ENCODE results near the gene RETREG3.

The RETREG3 gene

DNA sequence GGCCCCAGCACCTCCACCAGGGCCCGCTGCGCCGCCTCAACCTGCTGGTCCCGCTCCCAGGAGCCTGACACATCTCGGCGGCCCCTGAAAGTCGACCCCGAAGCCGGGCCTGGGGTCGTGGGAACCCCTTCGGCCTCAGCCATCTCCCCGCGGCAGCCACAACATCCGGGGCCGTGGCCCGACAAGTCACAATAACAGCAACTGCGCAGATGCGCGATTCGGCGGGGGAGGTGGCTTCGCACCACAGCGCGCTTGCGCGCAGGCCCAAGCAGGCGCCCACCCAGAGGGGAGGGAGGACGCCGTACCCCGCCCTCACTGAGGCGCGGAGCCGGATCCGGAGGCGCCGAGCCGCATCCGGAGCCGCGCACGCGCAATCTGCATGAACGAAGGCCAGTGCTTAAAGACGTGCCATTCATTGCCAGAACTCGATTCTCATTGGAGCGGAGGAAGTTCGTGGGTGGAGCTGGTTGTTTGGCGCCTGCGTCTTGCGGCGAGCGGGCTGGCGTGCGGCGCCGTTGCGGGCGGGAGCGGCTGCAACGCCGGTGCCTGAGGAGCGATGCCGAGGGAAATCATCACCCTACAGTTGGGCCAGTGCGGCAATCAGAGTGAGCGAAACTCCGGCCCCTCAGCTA lies at the start of gene RETREG3, which contains the start of gene TUBG1:
Gene RETREG3, minus strand, starts transcription at position 193 of the 632 bp plus-strand sequence. Its CDS starts 50 bp downstream, at position 143.
Gene TUBG1, plus strand, starts transcription at position 502 of the 632 bp plus-strand sequence. Its CDS starts 55 bp downstream, at position 557.
- Histone ChIP-seq H3K9me3 (ENCODE audit: control insufficient read depth in 1 of 2, low read length in 2 of 2) (no peaks in the 10 kb centered on the region), H3K27ac (ENCODE audit: low read depth, low read length) (peak within 1 kb of the TSS; percentile 82), H3K27me3 (ENCODE audit: control insufficient read depth in 1 of 2, insufficient read depth in 2 of 2, low read length in 2 of 2) (no peaks in the 10 kb centered on the region), H3K36me3 (ENCODE audit: control insufficient read depth in 1 of 2, insufficient read depth in 2 of 2, low read length in 2 of 2) (peaks cover 9 to 25% of the 10 kb centered on the region in 2 donors), H3K4me3 (ENCODE audit: low read depth in 1 of 2, low read length in 2 of 2) (peak within 1 kb of the TSS; percentile 98), H3K4me1 (ENCODE audit: control insufficient read depth in 1 of 2, insufficient read depth in 2 of 2, low read length in 2 of 2) (peaks cover 22% of the 10 kb centered on the region in 2 donors), H3K9ac (ENCODE audit: low read depth in 1 of 2, low read length in 2 of 2) (peak within 1 kb of the TSS; percentile 93 to 96)

GRCh38 chr17:42657824-42658588 lies 48.8 kb upstream of the RETREG3 start:
- no peak overlapping the region for H3K27ac ChIP-seq (ENCODE audit: low read depth, low read length)
- no peaks in the 10 kb centered on the region for H3K36me3 ChIP-seq (ENCODE audit: control insufficient read depth in 1 of 2, insufficient read depth in 2 of 2, low read length in 2 of 2)
- H3K4me3 ChIP-seq (ENCODE audit: low read depth in 1 of 2, low read length in 2 of 2): no peak overlapping the region
- no peak overlapping the region for H3K9ac ChIP-seq (ENCODE audit: low read depth in 1 of 2, low read length in 2 of 2)
- peaks cover 0 to 5% of the 10 kb centered on the region in 2 donors for H3K27me3 ChIP-seq (ENCODE audit: control insufficient read depth in 1 of 2, insufficient read depth in 2 of 2, low read length in 2 of 2)
- no peaks in the 10 kb centered on the region for H3K9me3 ChIP-seq (ENCODE audit: control insufficient read depth in 1 of 2, low read length in 2 of 2)
- H3K4me1 ChIP-seq (ENCODE audit: control insufficient read depth in 1 of 2, insufficient read depth in 2 of 2, low read length in 2 of 2): peaks cover 10 to 29% of the 10 kb centered on the region in 2 donors

- no peaks in the 10 kb centered on the region for H3K9me3 ChIP-seq (ENCODE audit: control insufficient read depth in 1 of 2, low read length in 2 of 2)
- H3K27me3 ChIP-seq (ENCODE audit: control insufficient read depth in 1 of 2, insufficient read depth in 2 of 2, low read length in 2 of 2): peaks cover 0 to 5% of the 10 kb centered on the region in 2 donors
- no peak overlapping the region for H3K27ac ChIP-seq (ENCODE audit: low read depth, low read length)
- H3K36me3 ChIP-seq (ENCODE audit: control insufficient read depth in 1 of 2, insufficient read depth in 2 of 2, low read length in 2 of 2): no peaks in the 10 kb centered on the region
- H3K4me3 ChIP-seq (ENCODE audit: low read depth in 1 of 2, low read length in 2 of 2): no peak overlapping the region
- peaks cover 5 to 24% of the 10 kb centered on the region in 2 donors for H3K4me1 ChIP-seq (ENCODE audit: control insufficient read depth in 1 of 2, insufficient read depth in 2 of 2, low read length in 2 of 2)
- H3K9ac ChIP-seq (ENCODE audit: low read depth in 1 of 2, low read length in 2 of 2): no peak overlapping the region
Measured at GRCh38 chr17:42655528-42655927, 46.4 kb upstream of the RETREG3 start.

DNA sequence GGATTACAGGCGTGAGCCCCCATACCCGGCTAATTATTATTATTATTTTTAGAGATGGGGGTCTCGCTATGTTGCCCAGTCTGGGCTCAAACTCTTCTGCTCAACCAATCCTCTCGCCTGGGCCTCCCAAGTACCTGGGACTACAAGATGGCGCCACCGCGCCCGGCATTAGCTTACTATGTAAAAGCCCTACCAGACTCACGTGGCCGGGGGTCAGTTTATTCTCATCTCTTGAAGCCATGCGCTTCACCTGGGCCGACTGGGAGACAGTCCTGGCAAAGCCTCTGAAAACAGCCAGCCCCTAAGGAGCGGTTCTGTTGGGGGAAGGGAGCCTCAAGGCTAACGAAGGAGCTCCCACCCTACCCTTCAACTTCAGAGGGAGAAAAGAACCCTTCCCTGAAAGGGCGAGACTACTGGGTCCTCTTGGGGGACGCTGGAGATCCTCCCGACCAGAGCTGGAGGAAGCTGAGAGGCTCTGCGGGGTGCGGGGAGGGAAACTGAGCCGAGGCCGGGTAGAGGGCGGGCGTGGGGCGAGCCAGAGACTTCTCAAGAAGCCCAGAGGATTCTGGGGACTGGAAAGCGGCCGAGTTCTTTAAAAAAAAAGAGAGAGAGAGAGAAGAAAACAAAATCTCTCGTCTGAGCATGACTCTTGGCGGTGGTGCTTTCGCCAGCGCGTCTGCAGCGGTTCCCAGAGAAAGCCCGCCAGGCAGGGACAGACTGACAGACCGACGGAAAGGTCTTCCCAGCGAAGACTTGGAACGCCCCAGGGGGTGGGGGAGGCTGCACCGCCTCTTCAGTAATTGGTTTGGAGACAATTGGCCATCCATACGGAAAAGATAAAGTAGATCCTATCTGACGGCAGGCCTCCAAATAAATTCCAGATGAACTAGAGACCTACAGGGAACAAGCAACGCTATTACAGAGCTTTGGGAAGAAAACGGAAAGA lies 44.3 kb upstream of the RETREG3 start:
- H3K36me3 ChIP-seq (ENCODE audit: control insufficient read depth in 1 of 2, insufficient read depth in 2 of 2, low read length in 2 of 2): no peaks in the 10 kb centered on the region
- peak overlapping the region in 1 of 2 donors; percentile 33 for H3K9ac ChIP-seq (ENCODE audit: low read depth in 1 of 2, low read length in 2 of 2)
- peak overlapping the region; percentile 50 for H3K27ac ChIP-seq (ENCODE audit: low read depth, low read length)
- no peaks in the 10 kb centered on the region for H3K9me3 ChIP-seq (ENCODE audit: control insufficient read depth in 1 of 2, low read length in 2 of 2)
- H3K27me3 ChIP-seq (ENCODE audit: control insufficient read depth in 1 of 2, insufficient read depth in 2 of 2, low read length in 2 of 2): peaks cover 0 to 5% of the 10 kb centered on the region in 2 donors
- H3K4me1 ChIP-seq (ENCODE audit: control insufficient read depth in 1 of 2, insufficient read depth in 2 of 2, low read length in 2 of 2): peaks cover 0 to 9% of the 10 kb centered on the region in 2 donors
- peak overlapping the region; percentile 40 to 56 for H3K4me3 ChIP-seq (ENCODE audit: low read depth in 1 of 2, low read length in 2 of 2)

DNA sequence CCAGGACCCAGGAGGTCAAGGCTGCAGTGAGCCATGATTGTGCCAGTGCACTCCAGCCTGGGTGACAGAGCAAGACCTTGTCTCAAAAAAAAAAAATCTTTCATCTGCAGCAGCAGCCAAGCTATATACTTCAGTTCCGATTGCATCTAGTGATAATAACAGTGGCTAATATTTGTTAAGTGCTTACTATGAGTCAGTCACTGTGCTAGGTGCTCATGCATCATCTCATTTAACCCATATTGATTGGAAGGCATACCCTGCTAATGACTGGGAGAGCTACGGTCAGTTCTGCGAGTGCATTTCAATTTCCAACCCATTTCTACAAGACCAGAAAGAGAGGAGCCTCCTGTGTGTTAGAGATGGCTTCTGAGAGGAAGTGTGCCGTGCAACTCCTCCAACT lies 42.2 kb upstream of the RETREG3 start:
- H3K4me3 ChIP-seq (ENCODE audit: low read depth in 1 of 2, low read length in 2 of 2): no peak overlapping the region
- no peak overlapping the region for H3K9ac ChIP-seq (ENCODE audit: low read depth in 1 of 2, low read length in 2 of 2)
- H3K9me3 ChIP-seq (ENCODE audit: control insufficient read depth in 1 of 2, low read length in 2 of 2): no peaks in the 10 kb centered on the region
- peaks cover 0 to 9% of the 10 kb centered on the region in 2 donors for H3K4me1 ChIP-seq (ENCODE audit: control insufficient read depth in 1 of 2, insufficient read depth in 2 of 2, low read length in 2 of 2)
- H3K27ac ChIP-seq (ENCODE audit: low read depth, low read length): no peak overlapping the region
- no peaks in the 10 kb centered on the region for H3K36me3 ChIP-seq (ENCODE audit: control insufficient read depth in 1 of 2, insufficient read depth in 2 of 2, low read length in 2 of 2)
- H3K27me3 ChIP-seq (ENCODE audit: control insufficient read depth in 1 of 2, insufficient read depth in 2 of 2, low read length in 2 of 2): peaks cover 0 to 5% of the 10 kb centered on the region in 2 donors

GRCh38 chr17:42647778-42648177 lies 38.6 kb upstream of the RETREG3 start:
- no peak overlapping the region for H3K9ac ChIP-seq (ENCODE audit: low read depth in 1 of 2, low read length in 2 of 2)
- no peak overlapping the region for H3K4me3 ChIP-seq (ENCODE audit: low read depth in 1 of 2, low read length in 2 of 2)
- no peaks in the 10 kb centered on the region for H3K36me3 ChIP-seq (ENCODE audit: control insufficient read depth in 1 of 2, insufficient read depth in 2 of 2, low read length in 2 of 2)
- H3K27ac ChIP-seq (ENCODE audit: low read depth, low read length): no peak overlapping the region
- H3K4me1 ChIP-seq (ENCODE audit: control insufficient read depth in 1 of 2, insufficient read depth in 2 of 2, low read length in 2 of 2): no peaks in the 10 kb centered on the region
- no peaks in the 10 kb centered on the region for H3K9me3 ChIP-seq (ENCODE audit: control insufficient read depth in 1 of 2, low read length in 2 of 2)
- H3K27me3 ChIP-seq (ENCODE audit: control insufficient read depth in 1 of 2, insufficient read depth in 2 of 2, low read length in 2 of 2): no peaks in the 10 kb centered on the region

GRCh38 chr17:42642336-42642735 lies 33.2 kb upstream of the RETREG3 start:
- Histone ChIP-seq H3K9me3 (ENCODE audit: control insufficient read depth in 1 of 2, low read length in 2 of 2) (no peaks in the 10 kb centered on the region), H3K36me3 (ENCODE audit: control insufficient read depth in 1 of 2, insufficient read depth in 2 of 2, low read length in 2 of 2) (no peaks in the 10 kb centered on the region), H3K9ac (ENCODE audit: low read depth in 1 of 2, low read length in 2 of 2) (no peak overlapping the region), H3K4me1 (ENCODE audit: control insufficient read depth in 1 of 2, insufficient read depth in 2 of 2, low read length in 2 of 2) (no peaks in the 10 kb centered on the region), H3K27ac (ENCODE audit: low read depth, low read length) (no peak overlapping the region), H3K27me3 (ENCODE audit: control insufficient read depth in 1 of 2, insufficient read depth in 2 of 2, low read length in 2 of 2) (no peaks in the 10 kb centered on the region), H3K4me3 (ENCODE audit: low read depth in 1 of 2, low read length in 2 of 2) (no peak overlapping the region)

DNA sequence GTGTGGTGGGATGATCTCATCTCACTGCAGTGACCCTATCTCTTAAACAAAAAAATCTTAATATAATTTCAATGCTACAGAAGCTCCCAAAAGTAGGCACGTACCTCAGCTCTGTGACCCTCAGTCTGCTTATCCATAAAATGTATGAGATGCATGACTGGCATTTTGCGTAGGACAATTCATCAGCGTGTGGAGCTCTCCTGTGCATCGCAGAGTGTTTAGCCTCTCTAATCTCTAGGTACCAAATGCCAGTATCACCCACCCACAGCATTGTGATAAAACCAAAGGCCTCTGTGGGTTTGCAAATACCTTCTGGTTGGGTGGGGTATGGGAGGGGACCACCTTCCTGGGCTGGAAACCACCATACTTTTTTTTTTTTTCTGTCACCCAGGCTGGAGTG lies 30.9 kb upstream of the RETREG3 start:
- Histone ChIP-seq H3K27ac (ENCODE audit: low read depth, low read length) (no peak overlapping the region), H3K36me3 (ENCODE audit: control insufficient read depth in 1 of 2, insufficient read depth in 2 of 2, low read length in 2 of 2) (no peaks in the 10 kb centered on the region), H3K9ac (ENCODE audit: low read depth in 1 of 2, low read length in 2 of 2) (no peak overlapping the region)

GRCh38 chr17:42639525-42640113 lies 30.4 kb upstream of the RETREG3 start:
- H3K27ac ChIP-seq (ENCODE audit: low read depth, low read length): no peak overlapping the region
- H3K4me3 ChIP-seq (ENCODE audit: low read depth in 1 of 2, low read length in 2 of 2): no peak overlapping the region
- no peaks in the 10 kb centered on the region for H3K36me3 ChIP-seq (ENCODE audit: control insufficient read depth in 1 of 2, insufficient read depth in 2 of 2, low read length in 2 of 2)
- no peak overlapping the region for H3K9ac ChIP-seq (ENCODE audit: low read depth in 1 of 2, low read length in 2 of 2)
- H3K27me3 ChIP-seq (ENCODE audit: control insufficient read depth in 1 of 2, insufficient read depth in 2 of 2, low read length in 2 of 2): no peaks in the 10 kb centered on the region
- H3K9me3 ChIP-seq (ENCODE audit: control insufficient read depth in 1 of 2, low read length in 2 of 2): no peaks in the 10 kb centered on the region
- no peaks in the 10 kb centered on the region for H3K4me1 ChIP-seq (ENCODE audit: control insufficient read depth in 1 of 2, insufficient read depth in 2 of 2, low read length in 2 of 2)

More for the DNA sequence above, 30.9 kb upstream of the RETREG3 start:
- Histone ChIP-seq H3K4me3 (ENCODE audit: low read depth in 1 of 2, low read length in 2 of 2) (no peak overlapping the region), H3K9me3 (ENCODE audit: control insufficient read depth in 1 of 2, low read length in 2 of 2) (no peaks in the 10 kb centered on the region), H3K4me1 (ENCODE audit: control insufficient read depth in 1 of 2, insufficient read depth in 2 of 2, low read length in 2 of 2) (no peaks in the 10 kb centered on the region), H3K27me3 (ENCODE audit: control insufficient read depth in 1 of 2, insufficient read depth in 2 of 2, low read length in 2 of 2) (no peaks in the 10 kb centered on the region)

All from duodenal mucosa (tissue), 2 donors.